HG03045 (cell line): Measurements from ENCODE around the gene LRRC15.

Source experiments
- ATAC-seq: cut with Tn5 transposase; IDR thresholded peaks from one replicate; pipeline ENCODE4 v1.9.1; 2021; ENCODE audit warnings: mild to moderate bottlenecking, moderate library complexity; ENCODE audit not compliant: unreplicated experiment

Gene LRRC15

GRCh38 chr3:194305356-194306108 lies 64.0 kb downstream of the LRRC15 start:
- no peak for ATAC-seq
